Gastroesophageal sphincter (tissue), 3 donors: ENCODE results near the gene ADAM12.

Experiments
- CTCF ChIP-seq, 4 experiments: fragments of 200-600 bp in 2 of 4; fragments of 450-650 bp in 2 of 4; sonication (generic) in 1 of 4; IDR thresholded peaks; one replicate each; pipeline ENCODE4 v1.5.1; 2017 to 2019; ENCODE audit warnings: antibody characterized with exemption in 4 of 4, mild to moderate bottlenecking in 2 of 4, moderate library complexity in 2 of 4
- POLR2A ChIP-seq, 2 donors: fragments of 450-650 bp; IDR thresholded peaks; one replicate each; pipeline ENCODE4 v1.6.1; 2017; ENCODE audit warnings: antibody characterized with exemption in 2 of 2, mild to moderate bottlenecking in 2 of 2, moderate library complexity in 1 of 2

GRCh38 chr10:126229686-126230085, 158.6 kb downstream of the ADAM12 start:
- TF ChIP-seq CTCF (IDR thresholded peaks at IDR 0.05) (no peak), POLR2A (IDR thresholded peaks at IDR 0.05) (no peak)
